Astrocyte (in vitro differentiated cells and primary cell): ENCODE results near the gene TPX2.
"Not testable (repeated sequence)": the region's sequence is repeated elsewhere in the genome, so short reads cannot be mapped to it uniquely, and the experiment has no call there.

ENCODE experiments used
- EZH2 ChIP-seq: IDR thresholded peaks from 2 replicates; pipeline ENCODE4 v1.6.1; 2012; ENCODE audit warnings: mild to moderate bottlenecking, low read length, inconsistent platforms; ENCODE audit not compliant: insufficient read depth
- TF ChIP-seq, protein P1 (sequence below): IDR thresholded peaks from 2 replicates; pipeline ENCODE4 v1.5.1; 2011; ENCODE audit warnings: low read depth, mild to moderate bottlenecking, inconsistent platforms, low read length, moderate library complexity; ENCODE audit not compliant: insufficient read depth

DNA sequence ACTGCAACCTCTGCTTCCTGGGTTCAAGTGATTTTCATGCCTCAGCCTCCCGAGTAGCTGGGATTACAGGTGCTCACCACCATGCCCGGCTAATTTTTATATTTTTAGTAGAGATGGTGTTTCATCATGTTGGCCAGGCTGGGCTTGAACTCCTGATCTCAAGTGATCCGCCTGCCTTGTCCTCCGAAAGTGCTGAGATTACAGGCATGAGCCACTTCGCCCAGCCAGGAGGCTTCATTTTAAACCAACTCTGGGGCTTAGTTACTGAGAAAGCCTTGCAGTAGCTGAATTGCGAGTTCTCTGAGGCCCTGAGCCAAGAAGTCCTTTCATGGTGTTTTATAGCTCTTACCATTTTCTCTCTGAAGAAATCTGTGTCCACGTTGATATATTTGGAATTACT, 75.1 kb downstream of the TPX2 start:
- TF ChIP-seq, protein P1, sequence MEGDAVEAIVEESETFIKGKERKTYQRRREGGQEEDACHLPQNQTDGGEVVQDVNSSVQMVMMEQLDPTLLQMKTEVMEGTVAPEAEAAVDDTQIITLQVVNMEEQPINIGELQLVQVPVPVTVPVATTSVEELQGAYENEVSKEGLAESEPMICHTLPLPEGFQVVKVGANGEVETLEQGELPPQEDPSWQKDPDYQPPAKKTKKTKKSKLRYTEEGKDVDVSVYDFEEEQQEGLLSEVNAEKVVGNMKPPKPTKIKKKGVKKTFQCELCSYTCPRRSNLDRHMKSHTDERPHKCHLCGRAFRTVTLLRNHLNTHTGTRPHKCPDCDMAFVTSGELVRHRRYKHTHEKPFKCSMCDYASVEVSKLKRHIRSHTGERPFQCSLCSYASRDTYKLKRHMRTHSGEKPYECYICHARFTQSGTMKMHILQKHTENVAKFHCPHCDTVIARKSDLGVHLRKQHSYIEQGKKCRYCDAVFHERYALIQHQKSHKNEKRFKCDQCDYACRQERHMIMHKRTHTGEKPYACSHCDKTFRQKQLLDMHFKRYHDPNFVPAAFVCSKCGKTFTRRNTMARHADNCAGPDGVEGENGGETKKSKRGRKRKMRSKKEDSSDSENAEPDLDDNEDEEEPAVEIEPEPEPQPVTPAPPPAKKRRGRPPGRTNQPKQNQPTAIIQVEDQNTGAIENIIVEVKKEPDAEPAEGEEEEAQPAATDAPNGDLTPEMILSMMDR, result not testable (repeated sequence)
- TF ChIP-seq EZH2, result not testable (repeated sequence)
